ENCODE results near the gene GSTM5.

DNA sequence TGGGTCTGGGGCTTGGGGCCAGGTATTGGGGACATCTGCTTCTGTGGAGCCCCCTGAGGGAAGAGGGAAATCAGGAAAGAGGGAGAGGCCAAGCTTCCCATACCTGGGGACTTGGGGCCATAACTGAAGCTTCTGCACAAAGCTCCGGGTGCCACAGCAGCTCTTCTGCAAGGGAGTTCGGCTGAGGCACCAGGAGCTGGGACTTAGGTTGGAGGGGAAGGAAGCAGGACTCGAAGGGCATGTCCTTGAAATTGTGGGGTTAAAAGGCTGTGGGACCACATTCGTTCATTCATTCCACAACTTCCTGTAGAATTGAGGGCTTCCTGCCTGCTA is 53.4 kb downstream of the GSTM5 start:
- TF ChIP-seq POLR2A (IDR thresholded peaks at IDR 0.05): no peak
- TF ChIP-seq, protein P1, sequence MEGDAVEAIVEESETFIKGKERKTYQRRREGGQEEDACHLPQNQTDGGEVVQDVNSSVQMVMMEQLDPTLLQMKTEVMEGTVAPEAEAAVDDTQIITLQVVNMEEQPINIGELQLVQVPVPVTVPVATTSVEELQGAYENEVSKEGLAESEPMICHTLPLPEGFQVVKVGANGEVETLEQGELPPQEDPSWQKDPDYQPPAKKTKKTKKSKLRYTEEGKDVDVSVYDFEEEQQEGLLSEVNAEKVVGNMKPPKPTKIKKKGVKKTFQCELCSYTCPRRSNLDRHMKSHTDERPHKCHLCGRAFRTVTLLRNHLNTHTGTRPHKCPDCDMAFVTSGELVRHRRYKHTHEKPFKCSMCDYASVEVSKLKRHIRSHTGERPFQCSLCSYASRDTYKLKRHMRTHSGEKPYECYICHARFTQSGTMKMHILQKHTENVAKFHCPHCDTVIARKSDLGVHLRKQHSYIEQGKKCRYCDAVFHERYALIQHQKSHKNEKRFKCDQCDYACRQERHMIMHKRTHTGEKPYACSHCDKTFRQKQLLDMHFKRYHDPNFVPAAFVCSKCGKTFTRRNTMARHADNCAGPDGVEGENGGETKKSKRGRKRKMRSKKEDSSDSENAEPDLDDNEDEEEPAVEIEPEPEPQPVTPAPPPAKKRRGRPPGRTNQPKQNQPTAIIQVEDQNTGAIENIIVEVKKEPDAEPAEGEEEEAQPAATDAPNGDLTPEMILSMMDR (IDR thresholded peaks at IDR 0.05): no peak
- no peak for TF ChIP-seq EP300 (IDR thresholded peaks at IDR 0.05)

Data from suprapubic skin (tissue), 3 donors.